ENCODE measurements around the gene CACNA1C.

CACNA1C gene

GRCh38 chr12:2259369-2259768, 206.6 kb downstream of the CACNA1C start:
- DNase-seq (ENCODE audit: low spot score): no peak
- TF ChIP-seq CTCF (IDR thresholded peaks at IDR 0.05; ENCODE audit: borderline replicate concordance, control extremely low read depth, extremely low read depth, insufficient read depth, missing control alignments): no peak
- in situ Hi-C loops (cut with MboI; ENCODE audit: low sequenced_read_pairs, unreplicated experiment): no loop called here

GRCh38 chr12:2260441-2260840, 207.7 kb downstream of the CACNA1C start:
- in situ Hi-C loops (cut with MboI; ENCODE audit: low sequenced_read_pairs, unreplicated experiment): no loop called here
- no peak for TF ChIP-seq CTCF (IDR thresholded peaks at IDR 0.05; ENCODE audit: borderline replicate concordance, control extremely low read depth, extremely low read depth, insufficient read depth, missing control alignments)
- no peak for DNase-seq (ENCODE audit: low spot score)

- DNase-seq (ENCODE audit: low spot score): no peak
- in situ Hi-C loops (cut with MboI; ENCODE audit: low sequenced_read_pairs, unreplicated experiment): no loop called here
- no peak for TF ChIP-seq CTCF (IDR thresholded peaks at IDR 0.05; ENCODE audit: borderline replicate concordance, control extremely low read depth, extremely low read depth, insufficient read depth, missing control alignments)
Measured at GRCh38 chr12:2261708-2262107, 208.9 kb downstream of the CACNA1C start.

GRCh38 chr12:2262449-2262848, 209.7 kb downstream of the CACNA1C start:
- no peak for TF ChIP-seq CTCF (IDR thresholded peaks at IDR 0.05; ENCODE audit: borderline replicate concordance, control extremely low read depth, extremely low read depth, insufficient read depth, missing control alignments)
- DNase-seq (ENCODE audit: low spot score): no peak
- in situ Hi-C loops (cut with MboI; ENCODE audit: low sequenced_read_pairs, unreplicated experiment): no loop called here

GRCh38 chr12:2263901-2264300, 211.1 kb downstream of the CACNA1C start:
- no peak for TF ChIP-seq CTCF (IDR thresholded peaks at IDR 0.05; ENCODE audit: borderline replicate concordance, control extremely low read depth, extremely low read depth, insufficient read depth, missing control alignments)
- in situ Hi-C loops (cut with MboI; ENCODE audit: low sequenced_read_pairs, unreplicated experiment): no loop called here
- no peak for DNase-seq (ENCODE audit: low spot score)

GRCh38 chr12:2264651-2265232, 212.0 kb downstream of the CACNA1C start:
- in situ Hi-C loops (cut with MboI; ENCODE audit: low sequenced_read_pairs, unreplicated experiment): no loop called here
- no peak for DNase-seq (ENCODE audit: low spot score)
- no peak for TF ChIP-seq CTCF (IDR thresholded peaks at IDR 0.05; ENCODE audit: borderline replicate concordance, control extremely low read depth, extremely low read depth, insufficient read depth, missing control alignments)
